Activated CD4-positive, alpha-beta T cell treated with anti-CD3 and anti-CD28 coated beads for 36 hours (primary cell): ENCODE data around the gene CDH23. TPM values are rescaled to one million over a fixed set of nuclear protein-coding genes. Genes with fewer than 3 reads are reported as not detected.

Experiments used
- ATAC-seq: fragments of 200-7000 bp; cut with Tn5 transposase; one replicate; pipeline ENCODE4 v1.10.0; 2021; ENCODE audit warnings: mild to moderate bottlenecking, moderate library complexity
- CTCF ChIA-PET: fragments of 350-600 bp; sonication (Branson Sonifier 250); formaldehyde crosslinking; loops from one replicate; lab custom pipeline; 2021; ENCODE audit warnings: antibody characterized with exemption; lab: Charles Lee
- POLR2A ChIA-PET: fragments of 350-600 bp; sonication (Branson Sonifier 250); formaldehyde crosslinking; loops from one replicate; lab custom pipeline; 2021; ENCODE audit warnings: antibody characterized with exemption, inconsistent platforms; lab: Charles Lee
- DNase-seq: peaks from one replicate; pipeline ENCODE4 v3.0.0-alpha.2; 2020
- H3K27ac Mint-ChIP-seq: one replicate; pipeline ENCODE4 v1.8.0; 2021; ENCODE audit warnings: mixed read lengths
- H3K27me3 Mint-ChIP-seq: one replicate; pipeline ENCODE4 v1.8.0; 2021; ENCODE audit warnings: mixed read lengths
- H3K36me3 Mint-ChIP-seq: one replicate; pipeline ENCODE4 v1.8.0; 2021; ENCODE audit warnings: low read depth, mixed read lengths
- H3K4me1 Mint-ChIP-seq: one replicate; pipeline ENCODE4 v1.8.0; 2021; ENCODE audit warnings: mixed read lengths
- H3K4me3 Mint-ChIP-seq: one replicate; pipeline ENCODE4 v1.8.0; 2021; ENCODE audit warnings: mild to moderate bottlenecking, moderate library complexity, mixed read lengths
- H3K9me3 Mint-ChIP-seq: one replicate; pipeline ENCODE4 v1.8.0; 2021; ENCODE audit warnings: low read depth, mixed read lengths
- intact Hi-C, 2 experiments: fragments of 100-400 bp; cut with DNase I in 1 of 2; cut with micrococcal nuclease in 1 of 2; formaldehyde crosslinking; loops; one replicate each; pipeline versions ENCODE4 v1.14.2 to v1.15.1; 2022 to 2024; cut with DNase I, micrococcal nuclease
- total RNA-seq, 2 experiments: library from RNA; stranded (reverse); gene quantifications; one replicate each; pipeline ENCODE4 v1.2.3, GENCODE V29; 2021

Gene CDH23
- total RNA-seq, 2 experiments from 2014 or later = 1.5 to 1.6 TPM

GRCh38 chr10:71582506-71583475 lies 186.1 kb downstream of the CDH23 start:
- H3K27me3 Mint-ChIP-seq = peaks cover 2% of the 10 kb centered on the region
- no peaks in the 10 kb centered on the region for H3K36me3 Mint-ChIP-seq
- no peak overlapping the region for H3K27ac Mint-ChIP-seq
- ATAC-seq (no peak), DNase-seq (no peak)
- no peaks in the 10 kb centered on the region for H3K4me1 Mint-ChIP-seq
- H3K9me3 Mint-ChIP-seq = no peaks in the 10 kb centered on the region
- intact Hi-C loops = no loop called here
- no peak overlapping the region for H3K4me3 Mint-ChIP-seq
- ChIA-PET CTCF (interaction anchor here (0.7 to 1.2 kb wide), 3 partner anchors 13 to 184 kb away, joined by 3 to 5 read pairs (median 3); no protein-coding TSS in a partner anchor), POLR2A (no interaction called here)

GRCh38 chr10:71584461-71584860 lies 187.7 kb downstream of the CDH23 start:
- ChIA-PET CTCF (no interaction called here), POLR2A (no interaction called here)
- no peak for DNase-seq
- Mint-ChIP-seq H3K9me3 (no peaks in the 10 kb centered on the region), H3K4me3 (no peak overlapping the region), H3K36me3 (no peaks in the 10 kb centered on the region), H3K27ac (no peak overlapping the region), H3K4me1 (no peaks in the 10 kb centered on the region), H3K27me3 (peaks cover 2% of the 10 kb centered on the region)
- intact Hi-C loops = no loop called here
- no peak for ATAC-seq

GRCh38 chr10:71584902-71585563 lies 188.3 kb downstream of the CDH23 start:
- ATAC-seq (no peak), DNase-seq (no peak)
- intact Hi-C loops = no loop called here
- POLR2A ChIA-PET = no interaction called here
- H3K4me1 Mint-ChIP-seq = no peaks in the 10 kb centered on the region
- H3K4me3 Mint-ChIP-seq = no peak overlapping the region
- H3K27me3 Mint-ChIP-seq = peaks cover 2% of the 10 kb centered on the region
- CTCF ChIA-PET = interaction anchor here (0.7 to 2.7 kb wide), 2 partner anchors 15 to 24 kb away, joined by 4 to 8 read pairs; no protein-coding TSS in a partner anchor
- no peaks in the 10 kb centered on the region for H3K36me3 Mint-ChIP-seq
- no peak overlapping the region for H3K27ac Mint-ChIP-seq
- H3K9me3 Mint-ChIP-seq = no peaks in the 10 kb centered on the region

GRCh38 chr10:71585564-71586290 lies 189.0 kb downstream of the CDH23 start:
- Mint-ChIP-seq H3K4me3 (no peak overlapping the region), H3K27ac (no peak overlapping the region), H3K9me3 (no peaks in the 10 kb centered on the region), H3K27me3 (peaks cover 2% of the 10 kb centered on the region), H3K4me1 (no peaks in the 10 kb centered on the region), H3K36me3 (no peaks in the 10 kb centered on the region)
- DNase-seq (no peak), ATAC-seq (no peak)
- ChIA-PET POLR2A (interaction anchor here (0.6 kb wide), 1 partner anchor 110 kb away, joined by 4 read pairs; no protein-coding TSS in a partner anchor), CTCF (interaction anchor here (0.7 to 2.7 kb wide), 2 partner anchors 15 to 24 kb away, joined by 4 to 8 read pairs; no protein-coding TSS in a partner anchor)
- intact Hi-C loops = no loop called here

- H3K27me3 Mint-ChIP-seq = peaks cover 2% of the 10 kb centered on the region
- DNase-seq (no peak), ATAC-seq (no peak)
- H3K4me3 Mint-ChIP-seq = no peak overlapping the region
- H3K4me1 Mint-ChIP-seq = no peaks in the 10 kb centered on the region
- H3K36me3 Mint-ChIP-seq = no peaks in the 10 kb centered on the region
- no peak overlapping the region for H3K27ac Mint-ChIP-seq
- no peaks in the 10 kb centered on the region for H3K9me3 Mint-ChIP-seq
- CTCF ChIA-PET = interaction anchor here (0.6 to 2.7 kb wide), 4 partner anchors 10 to 244 kb away, joined by 3 to 9 read pairs (median 6); no protein-coding TSS in a partner anchor
- intact Hi-C loops = no loop called here
- POLR2A ChIA-PET = no interaction called here
Observed at GRCh38 chr10:71587941-71588573, 191.3 kb downstream of the CDH23 start.

GRCh38 chr10:71588685-71589084 lies 192.0 kb downstream of the CDH23 start:
- Mint-ChIP-seq H3K27ac (no peak overlapping the region), H3K27me3 (peaks cover 2% of the 10 kb centered on the region), H3K36me3 (no peaks in the 10 kb centered on the region), H3K4me3 (no peak overlapping the region), H3K9me3 (no peaks in the 10 kb centered on the region), H3K4me1 (no peaks in the 10 kb centered on the region)
- ChIA-PET POLR2A (no interaction called here), CTCF (no interaction called here)
- ATAC-seq = no peak
- DNase-seq = no peak
- intact Hi-C loops = no loop called here

- DNase-seq (no peak), ATAC-seq (no peak)
- H3K36me3 Mint-ChIP-seq = no peaks in the 10 kb centered on the region
- no peak overlapping the region for H3K27ac Mint-ChIP-seq
- H3K27me3 Mint-ChIP-seq = peaks cover 2% of the 10 kb centered on the region
- no peaks in the 10 kb centered on the region for H3K4me1 Mint-ChIP-seq
- CTCF ChIA-PET = interaction anchor here (0.6 to 0.7 kb wide), 2 partner anchors 21 to 262 kb away, joined by 3 to 4 read pairs; no protein-coding TSS in a partner anchor
- POLR2A ChIA-PET = no interaction called here
- H3K9me3 Mint-ChIP-seq = no peaks in the 10 kb centered on the region
- H3K4me3 Mint-ChIP-seq = no peak overlapping the region
- intact Hi-C loops = no loop called here
Observed at GRCh38 chr10:71589617-71590551, 193.2 kb downstream of the CDH23 start.

- ChIA-PET POLR2A (no interaction called here), CTCF (interaction anchor here (0.7 kb wide), 1 partner anchor 263 kb away, joined by 4 read pairs; no protein-coding TSS in a partner anchor)
- intact Hi-C loops = no loop called here
- H3K27me3 Mint-ChIP-seq = peaks cover 2% of the 10 kb centered on the region
- ATAC-seq (no peak), DNase-seq (no peak)
- no peaks in the 10 kb centered on the region for H3K36me3 Mint-ChIP-seq
- no peak overlapping the region for H3K27ac Mint-ChIP-seq
- no peak overlapping the region for H3K4me3 Mint-ChIP-seq
- no peaks in the 10 kb centered on the region for H3K9me3 Mint-ChIP-seq
- H3K4me1 Mint-ChIP-seq = no peaks in the 10 kb centered on the region
Observed at GRCh38 chr10:71590781-71591350, 194.1 kb downstream of the CDH23 start.

- Mint-ChIP-seq H3K9me3 (no peaks in the 10 kb centered on the region), H3K4me3 (no peak overlapping the region), H3K36me3 (no peaks in the 10 kb centered on the region), H3K27ac (no peak overlapping the region), H3K4me1 (no peaks in the 10 kb centered on the region), H3K27me3 (no peaks in the 10 kb centered on the region)
- ATAC-seq = no peak
- ChIA-PET POLR2A (no interaction called here), CTCF (no interaction called here)
- no peak for DNase-seq
- intact Hi-C loops = no loop called here
Observed at GRCh38 chr10:71594934-71595571, 198.3 kb downstream of the CDH23 start.
